ENCODE measurements around the gene BCAS3.
"Not testable (repeated sequence)": the region's sequence is repeated elsewhere in the genome, so short reads cannot be mapped to it uniquely, and the experiment has no call there.

The BCAS3 gene

GRCh38 chr17:61431594-61432311 lies 754.1 kb downstream of the BCAS3 start:
- no peak for DNase-seq (ENCODE audit: low read depth in 2 of 2, low spot score in 1 of 2)

GRCh38 chr17:61436273-61436672 lies 758.6 kb downstream of the BCAS3 start:
- no peak for DNase-seq (ENCODE audit: low read depth in 2 of 2, low spot score in 1 of 2)

DNA sequence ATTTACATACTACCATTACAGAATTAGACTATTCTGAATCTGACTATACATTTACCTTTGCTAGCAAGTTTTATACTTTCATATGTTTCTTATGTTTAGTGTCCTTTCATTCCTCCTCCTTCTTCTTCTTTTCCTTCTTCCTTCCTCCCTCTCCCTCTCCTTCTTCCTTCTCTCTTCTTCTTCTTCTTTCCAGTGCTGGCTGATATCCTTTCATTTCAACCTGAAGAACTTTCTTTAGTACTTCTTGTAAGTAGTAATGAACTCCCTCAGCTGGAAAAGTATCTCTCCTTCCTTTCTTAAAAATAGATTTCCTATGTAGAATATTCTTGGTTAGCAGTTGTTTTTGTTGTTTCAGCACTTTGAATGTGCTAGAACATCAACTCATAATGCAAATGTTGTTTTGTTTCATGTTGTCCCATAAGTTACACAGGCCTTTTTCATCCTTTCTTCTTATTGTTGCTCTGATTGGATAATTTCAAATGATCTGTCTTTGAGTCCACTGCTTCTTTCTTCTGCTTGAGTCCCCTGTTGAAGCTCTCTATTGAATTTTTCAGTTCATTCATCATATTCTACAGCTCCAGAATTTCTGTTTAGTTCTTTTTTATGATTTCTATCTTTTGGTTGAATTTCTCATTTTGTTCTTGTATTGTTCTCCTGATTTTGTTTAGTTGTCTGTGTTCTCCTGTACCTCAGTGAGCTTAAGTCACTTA lies 759.5 kb downstream of the BCAS3 start:
- DNase-seq (ENCODE audit: low read depth in 2 of 2, low spot score in 1 of 2) = no peak

GRCh38 chr17:61440697-61441096 lies 763.0 kb downstream of the BCAS3 start:
- no peak for DNase-seq (ENCODE audit: low read depth in 2 of 2, low spot score in 1 of 2)

DNA sequence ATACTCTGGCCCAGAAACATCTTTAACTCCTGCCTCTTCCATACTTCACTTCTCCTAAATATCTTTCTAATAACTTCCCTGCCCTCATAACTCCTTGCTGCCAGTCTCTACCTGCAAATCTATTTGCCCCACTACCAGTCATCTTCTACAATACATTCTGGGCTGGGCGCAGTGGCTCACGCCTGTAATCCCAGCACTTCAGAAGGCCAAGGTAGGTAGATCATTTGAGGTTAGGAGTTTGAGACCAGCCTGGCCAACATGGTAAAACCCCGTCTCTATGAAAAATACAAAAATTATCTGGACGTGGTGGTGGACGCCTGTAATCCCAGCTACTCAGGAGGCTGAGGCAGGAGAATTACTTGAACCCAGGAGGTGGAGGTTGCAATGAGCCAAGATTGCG lies 763.9 kb downstream of the BCAS3 start:
- DNase-seq (ENCODE audit: low read depth in 2 of 2, low spot score in 1 of 2) = not testable (repeated sequence)

DNA sequence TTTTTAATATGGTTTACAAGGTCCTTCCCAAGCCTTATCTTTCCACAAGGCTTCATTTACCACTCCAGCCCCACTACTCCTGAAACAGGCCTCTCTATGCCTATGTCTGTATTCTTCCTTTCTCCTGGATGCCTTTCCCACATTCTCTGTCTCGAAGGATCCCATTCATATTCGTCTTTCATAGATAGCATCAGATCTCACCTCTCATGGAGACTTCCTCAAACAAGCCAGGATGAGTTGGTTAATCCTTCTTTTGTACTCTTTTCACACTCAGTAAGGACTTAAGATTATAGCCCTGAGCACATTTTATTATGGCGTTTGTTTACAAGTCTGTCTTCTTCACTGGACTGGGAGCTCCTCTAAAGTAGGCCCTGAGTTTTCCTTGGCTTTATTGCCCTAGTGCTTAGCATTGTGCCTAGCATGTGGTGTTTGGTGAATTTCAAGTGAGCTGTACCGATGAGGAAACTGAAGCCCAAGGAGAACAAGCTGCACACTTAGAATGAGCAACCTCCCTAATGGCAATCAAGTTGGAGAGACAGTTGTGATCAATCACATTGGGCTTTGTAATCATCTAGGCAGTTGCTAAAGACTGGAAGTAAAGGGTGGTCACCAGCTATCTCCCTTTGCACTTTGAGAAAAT lies 764.6 kb downstream of the BCAS3 start:
- no peak for DNase-seq (ENCODE audit: low read depth in 2 of 2, low spot score in 1 of 2)

All from stimulated activated CD8-positive, alpha-beta memory T cell treated with anti-CD3 and anti-CD28 coated beads, Interleukin-4, amount 100 ng/mL, for 1 hour (primary cell).